AG09309 (cell line): ENCODE results near the gene KCNT2.
"Not testable (repeated sequence)": the region's sequence is repeated elsewhere in the genome, so short reads cannot be mapped to it uniquely, and the experiment has no call there.

ENCODE experiments used
- DNase-seq: peaks from one replicate; pipeline ENCODE4 v3.0.0-alpha.2; 2010; ENCODE audit warnings: low read depth
- H3K4me3 ChIP-seq: 2 replicates; pipeline ENCODE4 v1.5.1; 2011; ENCODE audit warnings: mild to moderate bottlenecking, low read depth, low read length, moderate library complexity; ENCODE audit not compliant: control insufficient read depth
- TF ChIP-seq, protein P1 (sequence below): IDR thresholded peaks from 2 replicates; pipeline ENCODE4 v1.5.1; 2011; ENCODE audit warnings: mild to moderate bottlenecking, low read depth, low read length, inconsistent platforms; ENCODE audit not compliant: insufficient read depth, control insufficient read depth; ENCODE audit errors: missing control alignments

The KCNT2 gene

DNA sequence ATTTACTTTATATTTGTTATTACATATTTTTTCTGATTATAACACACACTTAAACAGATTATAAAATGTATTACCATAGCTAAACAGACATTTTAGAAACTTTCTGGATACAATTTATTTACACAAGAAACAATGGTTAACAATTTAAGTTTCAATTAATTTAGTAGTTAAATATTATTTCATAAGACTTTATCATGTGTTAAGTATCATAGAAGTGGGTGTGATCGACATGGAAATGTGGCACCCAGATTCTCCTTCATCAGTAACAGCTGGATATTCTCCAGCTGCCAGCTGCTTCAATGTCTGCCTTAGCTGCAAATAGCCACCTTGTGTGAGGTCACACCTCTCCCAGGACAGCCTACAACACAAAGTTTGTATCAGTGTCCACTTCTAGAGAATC, 97.8 kb downstream of the KCNT2 start:
- no peak overlapping the region for H3K4me3 ChIP-seq
- TF ChIP-seq, protein P1, sequence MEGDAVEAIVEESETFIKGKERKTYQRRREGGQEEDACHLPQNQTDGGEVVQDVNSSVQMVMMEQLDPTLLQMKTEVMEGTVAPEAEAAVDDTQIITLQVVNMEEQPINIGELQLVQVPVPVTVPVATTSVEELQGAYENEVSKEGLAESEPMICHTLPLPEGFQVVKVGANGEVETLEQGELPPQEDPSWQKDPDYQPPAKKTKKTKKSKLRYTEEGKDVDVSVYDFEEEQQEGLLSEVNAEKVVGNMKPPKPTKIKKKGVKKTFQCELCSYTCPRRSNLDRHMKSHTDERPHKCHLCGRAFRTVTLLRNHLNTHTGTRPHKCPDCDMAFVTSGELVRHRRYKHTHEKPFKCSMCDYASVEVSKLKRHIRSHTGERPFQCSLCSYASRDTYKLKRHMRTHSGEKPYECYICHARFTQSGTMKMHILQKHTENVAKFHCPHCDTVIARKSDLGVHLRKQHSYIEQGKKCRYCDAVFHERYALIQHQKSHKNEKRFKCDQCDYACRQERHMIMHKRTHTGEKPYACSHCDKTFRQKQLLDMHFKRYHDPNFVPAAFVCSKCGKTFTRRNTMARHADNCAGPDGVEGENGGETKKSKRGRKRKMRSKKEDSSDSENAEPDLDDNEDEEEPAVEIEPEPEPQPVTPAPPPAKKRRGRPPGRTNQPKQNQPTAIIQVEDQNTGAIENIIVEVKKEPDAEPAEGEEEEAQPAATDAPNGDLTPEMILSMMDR = no peak
- DNase-seq = no peak

- not testable (repeated sequence) for DNase-seq, H3K4me3 ChIP-seq
Measured at GRCh38 chr1:196504224-196504623, 104.0 kb downstream of the KCNT2 start.

DNA sequence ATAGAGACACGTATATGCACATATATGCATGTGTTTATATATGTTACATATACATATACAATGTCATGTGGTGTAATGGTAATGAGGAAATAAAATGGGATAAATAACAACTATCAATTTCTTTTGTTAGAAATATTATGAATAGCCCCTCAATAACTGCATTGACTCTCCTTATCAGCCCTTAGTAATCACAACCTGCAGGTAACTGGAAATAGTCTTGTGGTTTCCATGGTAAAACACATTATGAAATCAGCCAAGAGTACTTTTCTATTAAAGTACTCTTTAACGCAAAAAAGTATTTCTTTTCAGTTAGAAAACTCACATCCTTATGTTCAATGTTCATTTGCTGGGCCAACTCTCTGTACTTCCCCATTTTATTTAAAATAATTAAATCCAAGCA, 105.8 kb downstream of the KCNT2 start:
- DNase-seq = no peak
- H3K4me3 ChIP-seq = no peak overlapping the region
- TF ChIP-seq, protein P1 = no peak

GRCh38 chr1:196501760-196502428, 106.3 kb downstream of the KCNT2 start:
- no peak overlapping the region for H3K4me3 ChIP-seq
- TF ChIP-seq, protein P1 = no peak
- no peak for DNase-seq

- TF ChIP-seq, protein P1 = no peak
Measured at GRCh38 chr1:196497817-196498216, 110.4 kb downstream of the KCNT2 start.

DNA sequence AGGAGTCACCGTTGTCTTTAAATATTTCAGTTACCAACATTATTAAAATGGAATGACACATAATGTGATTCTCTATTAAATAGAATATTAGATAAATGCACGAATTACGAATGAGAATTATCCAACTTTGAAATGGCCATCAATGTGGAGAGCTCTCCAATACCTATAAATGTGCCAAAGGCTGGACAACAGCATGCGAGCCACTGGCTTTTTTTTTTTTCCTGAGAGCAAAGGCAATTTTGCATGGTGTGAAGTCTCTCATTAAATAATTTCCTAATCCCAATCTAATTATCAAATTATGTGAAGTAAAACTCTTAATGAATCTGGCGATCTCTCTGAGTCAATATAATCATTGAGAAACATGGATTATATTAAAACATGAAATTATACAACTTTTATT, 113.5 kb downstream of the KCNT2 start:
- no peak overlapping the region for H3K4me3 ChIP-seq
- DNase-seq = no peak
- TF ChIP-seq, protein P1 = no peak

More at GRCh38 chr1:196497817-196498216, 110.4 kb downstream of the KCNT2 start:
- no peak overlapping the region for H3K4me3 ChIP-seq
- DNase-seq = no peak

DNA sequence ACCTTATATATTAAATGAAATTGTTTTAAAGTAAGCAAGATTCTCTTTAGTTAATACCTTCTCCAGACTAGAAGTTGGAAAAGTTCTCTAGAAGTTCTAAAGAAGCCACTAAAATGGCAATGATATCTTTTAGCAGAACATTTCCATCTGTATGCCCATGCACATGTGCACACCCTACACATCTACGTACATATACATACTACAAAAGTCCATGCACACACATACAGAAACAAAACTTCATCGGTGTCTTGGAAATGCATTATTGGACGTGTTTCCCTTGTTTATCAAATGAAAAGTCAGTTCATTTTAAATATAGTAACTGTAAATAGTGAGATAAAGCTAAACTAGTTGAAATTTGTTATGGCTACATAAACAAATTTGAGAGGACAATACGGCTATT, 114.4 kb downstream of the KCNT2 start:
- no peak overlapping the region for H3K4me3 ChIP-seq
- TF ChIP-seq, protein P1 = no peak
- no peak for DNase-seq
